Tibial nerve (tissue), 4 donors: ENCODE data around the gene POLA2.

Experiments used
- EP300 ChIP-seq, 2 donors: sonication (generic); formaldehyde crosslinking; IDR thresholded peaks; one replicate each; pipeline ENCODE4 v1.6.1; 2017; ENCODE audit warnings: antibody characterized with exemption in 2 of 2, mild to moderate bottlenecking in 1 of 2
- POLR2A ChIP-seq, 2 donors: fragments of 450-650 bp; IDR thresholded peaks; one replicate each; pipeline ENCODE4 v1.6.1; 2017; ENCODE audit warnings: antibody characterized with exemption in 2 of 2, mild to moderate bottlenecking in 2 of 2, moderate library complexity in 2 of 2
- TF ChIP-seq, protein P1 (sequence below), 5 experiments: fragments of 200-600 bp in 3 of 5; fragments of 450-650 bp in 2 of 5; sonication (generic) in 3 of 5; IDR thresholded peaks; one replicate each; pipeline ENCODE4 v1.5.1; 2016 to 2019; ENCODE audit warnings: antibody characterized with exemption in 5 of 5, mild to moderate bottlenecking in 3 of 5, moderate library complexity in 2 of 5

DNA sequence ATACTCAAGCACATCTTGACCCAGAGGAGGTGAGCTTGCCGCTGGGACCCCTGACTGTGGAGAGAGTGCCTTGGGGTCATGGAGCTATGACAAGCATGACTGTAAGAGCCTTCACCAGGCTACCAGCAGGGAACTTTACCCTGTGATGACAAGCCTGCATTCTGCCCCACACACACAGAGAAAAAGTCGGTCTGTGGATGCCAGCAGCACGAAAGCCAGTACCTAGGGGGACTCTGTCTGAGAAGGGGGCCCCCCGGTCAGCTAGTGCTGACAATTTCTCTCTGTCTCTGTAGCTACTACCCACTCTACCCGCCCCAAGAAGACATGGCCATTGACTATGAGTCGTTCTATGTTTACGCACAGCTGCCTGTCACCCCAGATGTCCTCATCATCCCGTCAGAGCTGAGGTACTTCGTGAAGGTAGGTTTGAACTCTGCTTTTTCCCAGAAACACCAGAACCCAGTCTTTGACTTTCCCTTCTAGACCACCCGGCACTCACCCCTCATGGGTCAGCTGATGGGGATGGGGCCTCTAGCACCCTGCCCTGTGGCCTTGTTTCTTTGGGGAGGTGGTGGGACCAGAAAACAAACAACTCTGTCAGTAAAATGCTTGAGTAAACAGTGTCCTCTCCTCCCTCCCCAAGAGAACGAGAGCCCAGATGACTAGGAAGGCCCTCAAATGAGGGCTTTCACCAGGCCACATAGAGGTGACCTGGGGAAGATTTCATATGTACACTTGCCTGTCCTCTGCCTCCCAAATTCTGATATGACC is 34.0 kb downstream of the POLA2 start:
- TF ChIP-seq, protein P1, sequence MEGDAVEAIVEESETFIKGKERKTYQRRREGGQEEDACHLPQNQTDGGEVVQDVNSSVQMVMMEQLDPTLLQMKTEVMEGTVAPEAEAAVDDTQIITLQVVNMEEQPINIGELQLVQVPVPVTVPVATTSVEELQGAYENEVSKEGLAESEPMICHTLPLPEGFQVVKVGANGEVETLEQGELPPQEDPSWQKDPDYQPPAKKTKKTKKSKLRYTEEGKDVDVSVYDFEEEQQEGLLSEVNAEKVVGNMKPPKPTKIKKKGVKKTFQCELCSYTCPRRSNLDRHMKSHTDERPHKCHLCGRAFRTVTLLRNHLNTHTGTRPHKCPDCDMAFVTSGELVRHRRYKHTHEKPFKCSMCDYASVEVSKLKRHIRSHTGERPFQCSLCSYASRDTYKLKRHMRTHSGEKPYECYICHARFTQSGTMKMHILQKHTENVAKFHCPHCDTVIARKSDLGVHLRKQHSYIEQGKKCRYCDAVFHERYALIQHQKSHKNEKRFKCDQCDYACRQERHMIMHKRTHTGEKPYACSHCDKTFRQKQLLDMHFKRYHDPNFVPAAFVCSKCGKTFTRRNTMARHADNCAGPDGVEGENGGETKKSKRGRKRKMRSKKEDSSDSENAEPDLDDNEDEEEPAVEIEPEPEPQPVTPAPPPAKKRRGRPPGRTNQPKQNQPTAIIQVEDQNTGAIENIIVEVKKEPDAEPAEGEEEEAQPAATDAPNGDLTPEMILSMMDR (IDR thresholded peaks at IDR 0.05) = no peak
- TF ChIP-seq POLR2A (IDR thresholded peaks at IDR 0.05) (no peak), EP300 (IDR thresholded peaks at IDR 0.05) (no peak)
